ENCODE results near the gene MMP21. TPM values are rescaled to one million over a fixed set of nuclear protein-coding genes. Genes with fewer than 3 reads are reported as not detected.

MMP21 gene
- polyA plus RNA-seq, 1 donor from 2014 or later = not detected

DNA sequence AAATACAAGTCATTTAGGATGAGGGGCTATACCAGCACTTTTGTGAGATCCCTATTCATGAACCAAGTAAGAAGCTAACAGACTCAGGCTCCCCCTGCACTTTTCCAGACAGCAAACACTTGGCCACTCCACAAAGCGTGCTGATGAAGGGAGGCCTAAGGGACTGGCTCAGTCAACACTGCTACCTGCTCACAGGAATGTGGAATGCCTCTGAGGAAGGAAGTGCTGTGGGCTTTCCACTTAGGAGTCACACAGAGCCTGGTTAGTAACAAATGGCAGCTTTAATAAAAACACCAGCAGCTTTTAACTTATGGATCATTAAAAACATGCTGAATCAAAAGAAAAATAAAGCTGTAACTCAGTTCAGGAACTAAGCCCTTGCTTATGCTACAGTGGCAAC is 32.4 kb upstream of the MMP21 start:
- TF ChIP-seq, protein P1, sequence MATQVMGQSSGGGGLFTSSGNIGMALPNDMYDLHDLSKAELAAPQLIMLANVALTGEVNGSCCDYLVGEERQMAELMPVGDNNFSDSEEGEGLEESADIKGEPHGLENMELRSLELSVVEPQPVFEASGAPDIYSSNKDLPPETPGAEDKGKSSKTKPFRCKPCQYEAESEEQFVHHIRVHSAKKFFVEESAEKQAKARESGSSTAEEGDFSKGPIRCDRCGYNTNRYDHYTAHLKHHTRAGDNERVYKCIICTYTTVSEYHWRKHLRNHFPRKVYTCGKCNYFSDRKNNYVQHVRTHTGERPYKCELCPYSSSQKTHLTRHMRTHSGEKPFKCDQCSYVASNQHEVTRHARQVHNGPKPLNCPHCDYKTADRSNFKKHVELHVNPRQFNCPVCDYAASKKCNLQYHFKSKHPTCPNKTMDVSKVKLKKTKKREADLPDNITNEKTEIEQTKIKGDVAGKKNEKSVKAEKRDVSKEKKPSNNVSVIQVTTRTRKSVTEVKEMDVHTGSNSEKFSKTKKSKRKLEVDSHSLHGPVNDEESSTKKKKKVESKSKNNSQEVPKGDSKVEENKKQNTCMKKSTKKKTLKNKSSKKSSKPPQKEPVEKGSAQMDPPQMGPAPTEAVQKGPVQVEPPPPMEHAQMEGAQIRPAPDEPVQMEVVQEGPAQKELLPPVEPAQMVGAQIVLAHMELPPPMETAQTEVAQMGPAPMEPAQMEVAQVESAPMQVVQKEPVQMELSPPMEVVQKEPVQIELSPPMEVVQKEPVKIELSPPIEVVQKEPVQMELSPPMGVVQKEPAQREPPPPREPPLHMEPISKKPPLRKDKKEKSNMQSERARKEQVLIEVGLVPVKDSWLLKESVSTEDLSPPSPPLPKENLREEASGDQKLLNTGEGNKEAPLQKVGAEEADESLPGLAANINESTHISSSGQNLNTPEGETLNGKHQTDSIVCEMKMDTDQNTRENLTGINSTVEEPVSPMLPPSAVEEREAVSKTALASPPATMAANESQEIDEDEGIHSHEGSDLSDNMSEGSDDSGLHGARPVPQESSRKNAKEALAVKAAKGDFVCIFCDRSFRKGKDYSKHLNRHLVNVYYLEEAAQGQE (IDR thresholded peaks at IDR 0.05; ENCODE audit: borderline replicate concordance) = no peak
- TF ChIP-seq, protein P2, sequence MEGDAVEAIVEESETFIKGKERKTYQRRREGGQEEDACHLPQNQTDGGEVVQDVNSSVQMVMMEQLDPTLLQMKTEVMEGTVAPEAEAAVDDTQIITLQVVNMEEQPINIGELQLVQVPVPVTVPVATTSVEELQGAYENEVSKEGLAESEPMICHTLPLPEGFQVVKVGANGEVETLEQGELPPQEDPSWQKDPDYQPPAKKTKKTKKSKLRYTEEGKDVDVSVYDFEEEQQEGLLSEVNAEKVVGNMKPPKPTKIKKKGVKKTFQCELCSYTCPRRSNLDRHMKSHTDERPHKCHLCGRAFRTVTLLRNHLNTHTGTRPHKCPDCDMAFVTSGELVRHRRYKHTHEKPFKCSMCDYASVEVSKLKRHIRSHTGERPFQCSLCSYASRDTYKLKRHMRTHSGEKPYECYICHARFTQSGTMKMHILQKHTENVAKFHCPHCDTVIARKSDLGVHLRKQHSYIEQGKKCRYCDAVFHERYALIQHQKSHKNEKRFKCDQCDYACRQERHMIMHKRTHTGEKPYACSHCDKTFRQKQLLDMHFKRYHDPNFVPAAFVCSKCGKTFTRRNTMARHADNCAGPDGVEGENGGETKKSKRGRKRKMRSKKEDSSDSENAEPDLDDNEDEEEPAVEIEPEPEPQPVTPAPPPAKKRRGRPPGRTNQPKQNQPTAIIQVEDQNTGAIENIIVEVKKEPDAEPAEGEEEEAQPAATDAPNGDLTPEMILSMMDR (IDR thresholded peaks at IDR 0.05; ENCODE audit: poor library complexity, severe bottlenecking) = no peak
- TF ChIP-seq EP300 (conservative IDR thresholded peaks at IDR 0.05; ENCODE audit: poor library complexity, severe bottlenecking) (no peak), EZH2 (IDR thresholded peaks at IDR 0.05; ENCODE audit: borderline replicate concordance, insufficient read depth, low read length, poor library complexity, severe bottlenecking) (no peak), TAF1 (IDR thresholded peaks at IDR 0.05; ENCODE audit: low read depth) (no peak), RAD21 (conservative IDR thresholded peaks at IDR 0.05) (no peak), SMC3 (conservative IDR thresholded peaks at IDR 0.05; ENCODE audit: poor library complexity) (no peak), MXI1 (conservative IDR thresholded peaks at IDR 0.05; ENCODE audit: poor library complexity, severe bottlenecking) (no peak), POLR2AphosphoS5 (IDR thresholded peaks at IDR 0.05) (no peak)
- H3K9me2 ChIP-seq (ENCODE audit: insufficient read depth, low read length) = no peaks in the 10 kb centered on the region
- no peaks in the 10 kb centered on the region for H3K27me3 ChIP-seq (ENCODE audit: insufficient read depth, low read depth, low read length)
- no peaks in the 10 kb centered on the region for H4K20me1 ChIP-seq (ENCODE audit: insufficient read depth)
- H3K36me3 ChIP-seq (ENCODE audit: insufficient read depth, low read length) = peaks cover 4% of the 10 kb centered on the region
- no peak overlapping the region for H3K27ac ChIP-seq (ENCODE audit: low read length)
- no peaks in the 10 kb centered on the region for H3F3A ChIP-seq (ENCODE audit: insufficient read depth, low read length, poor library complexity, severe bottlenecking)
- no peak overlapping the region for H3K4me2 ChIP-seq (ENCODE audit: low read length)
- no peak overlapping the region for H3K4me3 ChIP-seq (ENCODE audit: low read length)
- H3K9ac ChIP-seq (ENCODE audit: low read length) = no peak overlapping the region
- no peaks in the 10 kb centered on the region for H3K9me3 ChIP-seq (ENCODE audit: low read length)
- H3K79me2 ChIP-seq (replicated peaks; ENCODE audit: insufficient read depth, low read length) = no peaks in the 10 kb centered on the region
- no peak overlapping the region for H2AFZ ChIP-seq (ENCODE audit: low read depth, low read length)

DNA sequence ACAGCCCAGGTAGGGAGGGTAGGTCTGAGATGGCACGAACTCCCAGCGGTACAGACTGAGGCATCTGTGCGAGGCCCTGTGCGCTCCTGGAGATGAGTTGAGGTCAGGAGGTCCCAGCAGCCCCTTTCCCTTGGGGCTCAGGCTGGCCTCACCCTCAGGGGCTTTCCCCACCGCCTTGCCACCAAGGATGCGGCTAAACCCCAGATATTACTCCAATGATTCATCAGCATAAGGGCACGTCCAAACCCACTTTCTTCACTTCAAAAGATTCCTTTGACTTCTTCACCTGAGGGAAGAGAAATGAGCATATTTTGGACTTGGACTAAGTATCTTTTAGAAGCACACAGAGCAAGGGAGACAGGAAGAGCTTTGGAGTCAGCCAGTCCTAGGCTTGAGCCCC is 27.1 kb upstream of the MMP21 start:
- TF ChIP-seq SMC3 (conservative IDR thresholded peaks at IDR 0.05; ENCODE audit: poor library complexity) (no peak), TAF1 (IDR thresholded peaks at IDR 0.05; ENCODE audit: low read depth) (no peak), EZH2 (IDR thresholded peaks at IDR 0.05; ENCODE audit: borderline replicate concordance, insufficient read depth, low read length, poor library complexity, severe bottlenecking) (no peak)
- TF ChIP-seq, protein P2 (IDR thresholded peaks at IDR 0.05; ENCODE audit: poor library complexity, severe bottlenecking) = no peak
- H2AFZ ChIP-seq (ENCODE audit: low read depth, low read length) = no peak overlapping the region
- H3K36me3 ChIP-seq (ENCODE audit: insufficient read depth, low read length) = no peaks in the 10 kb centered on the region
- no peaks in the 10 kb centered on the region for H3K9me2 ChIP-seq (ENCODE audit: insufficient read depth, low read length)
- no peaks in the 10 kb centered on the region for H4K20me1 ChIP-seq (ENCODE audit: insufficient read depth)
- H3K79me2 ChIP-seq (replicated peaks; ENCODE audit: insufficient read depth, low read length) = no peaks in the 10 kb centered on the region
- H3K27me3 ChIP-seq (ENCODE audit: insufficient read depth, low read depth, low read length) = no peaks in the 10 kb centered on the region
- H3K9me3 ChIP-seq (ENCODE audit: low read length) = no peaks in the 10 kb centered on the region
- H3F3A ChIP-seq (ENCODE audit: insufficient read depth, low read length, poor library complexity, severe bottlenecking) = no peaks in the 10 kb centered on the region
- H3K27ac ChIP-seq (ENCODE audit: low read length) = no peak overlapping the region
- H3K4me3 ChIP-seq (ENCODE audit: low read length) = no peak overlapping the region
- H3K9ac ChIP-seq (ENCODE audit: low read length) = no peak overlapping the region
- H3K4me2 ChIP-seq (ENCODE audit: low read length) = no peak overlapping the region

All from neural cell (in vitro differentiated cells).